Prostate gland (tissue), 2 donors: ENCODE data around the gene TEFM. TPM values are rescaled to one million over a fixed set of nuclear protein-coding genes. Genes with fewer than 3 reads are reported as not detected.

Experiments used
- DNase-seq: peaks from one replicate; pipeline ENCODE4 v3.0.0-alpha.2; 2019; ENCODE audit warnings: low spot score
- H3K27ac ChIP-seq, 2 donors: fragments of 200-600 bp; sonication (generic); 2 replicates each; pipeline ENCODE4 v1.5.1; 2017 to 2019
- H3K27me3 ChIP-seq: fragments of 200-600 bp; sonication (generic); replicated peaks from 2 replicates; pipeline ENCODE4 v1.5.1; 2019; ENCODE audit not compliant: insufficient read depth
- H3K36me3 ChIP-seq, 2 donors: fragments of 200-600 bp; sonication (generic); 1 replicate in 1 of 2; 2 replicates in 1 of 2; pipeline versions ENCODE4 v1.5.1 to v1.8.1; 2017 to 2019
- H3K4me1 ChIP-seq: fragments of 200-600 bp; sonication (generic); replicated peaks from 2 replicates; pipeline ENCODE4 v1.5.1; 2019
- H3K4me3 ChIP-seq, 2 donors: fragments of 200-600 bp; sonication (generic); 2 replicates each; pipeline ENCODE4 v1.5.1; 2017 to 2019
- H3K9me3 ChIP-seq: fragments of 200-600 bp; sonication (generic); 2 replicates; pipeline ENCODE4 v1.5.1; 2017
- POLR2A ChIP-seq: fragments of 450-650 bp; IDR thresholded peaks from one replicate; pipeline ENCODE4 v1.6.1; 2016; ENCODE audit warnings: antibody characterized with exemption, mild to moderate bottlenecking
- POLR2AphosphoS5 ChIP-seq: sonication (generic); formaldehyde crosslinking; IDR thresholded peaks from one replicate; pipeline ENCODE4 v1.6.1; 2017; ENCODE audit warnings: antibody characterized with exemption
- WGBS: methylation state at CpG from one replicate; pipeline ENCODE4 v1.1.5; 2018; 5-methylcytosine and 5-hydroxymethylcytosine counted together
- intact Hi-C: fragments of 100-400 bp; cut with DNase I; formaldehyde crosslinking; loops from one replicate; pipeline ENCODE4 v1.14.2; 2022
- small RNA-seq, 2 donors: library from RNA; depleted of rRNA; stranded (forward); fragments of <200 nt; gene quantifications; one replicate each; pipeline ENCODE3, GENCODE V24; 2016
- total RNA-seq, 2 donors: library from RNA; depleted of rRNA; stranded (reverse); fragments of >200 nt; gene quantifications; one replicate each; pipeline ENCODE4 v1.1.0, GENCODE V29; 2016
- TF ChIP-seq, protein P1 (sequence below), 4 experiments: fragments of 200-600 bp in 2 of 4; fragments of 450-650 bp in 2 of 4; sonication (generic) in 2 of 4; IDR thresholded peaks; 1 replicate in 3 of 4; 2 replicates in 1 of 4; pipeline ENCODE4 v1.5.1; 2016 to 2019; ENCODE audit warnings: antibody characterized with exemption in 4 of 4, mild to moderate bottlenecking in 2 of 4, moderate library complexity in 2 of 4

The TEFM gene
- total RNA-seq, 2 donors from 2014 or later = 4.4 to 8.6 TPM

DNA sequence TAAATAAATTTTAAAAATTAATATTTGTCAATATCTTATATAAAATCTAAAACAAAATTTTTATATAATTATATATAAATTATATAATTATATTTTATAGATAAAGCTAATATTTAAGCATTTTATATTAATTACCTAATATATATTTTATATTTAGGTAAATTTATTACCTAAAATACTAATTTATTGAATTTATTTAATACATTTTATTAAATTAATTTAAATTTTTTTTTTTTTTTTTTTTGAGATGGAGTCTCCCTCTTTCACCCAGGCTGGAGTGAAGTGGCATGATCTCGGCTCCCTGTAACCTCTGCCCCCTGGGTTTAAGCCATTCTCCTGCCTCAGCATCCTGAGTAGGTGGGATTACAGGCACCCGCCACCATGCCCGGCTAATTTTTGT, 51.9 kb downstream of the TEFM start:
- no peak for DNase-seq
- 98% methylated on average over 3 of the region's 3 CpGs for WGBS
- no peaks in the 10 kb centered on the region for H3K4me1 ChIP-seq
- H3K9me3 ChIP-seq = no peaks in the 10 kb centered on the region
- H3K27me3 ChIP-seq = no peaks in the 10 kb centered on the region
- no peak overlapping the region for H3K27ac ChIP-seq
- H3K36me3 ChIP-seq = no peaks in the 10 kb centered on the region
- H3K4me3 ChIP-seq = no peak overlapping the region
- TF ChIP-seq POLR2AphosphoS5 (no peak), POLR2A (no peak)
- TF ChIP-seq, protein P1, sequence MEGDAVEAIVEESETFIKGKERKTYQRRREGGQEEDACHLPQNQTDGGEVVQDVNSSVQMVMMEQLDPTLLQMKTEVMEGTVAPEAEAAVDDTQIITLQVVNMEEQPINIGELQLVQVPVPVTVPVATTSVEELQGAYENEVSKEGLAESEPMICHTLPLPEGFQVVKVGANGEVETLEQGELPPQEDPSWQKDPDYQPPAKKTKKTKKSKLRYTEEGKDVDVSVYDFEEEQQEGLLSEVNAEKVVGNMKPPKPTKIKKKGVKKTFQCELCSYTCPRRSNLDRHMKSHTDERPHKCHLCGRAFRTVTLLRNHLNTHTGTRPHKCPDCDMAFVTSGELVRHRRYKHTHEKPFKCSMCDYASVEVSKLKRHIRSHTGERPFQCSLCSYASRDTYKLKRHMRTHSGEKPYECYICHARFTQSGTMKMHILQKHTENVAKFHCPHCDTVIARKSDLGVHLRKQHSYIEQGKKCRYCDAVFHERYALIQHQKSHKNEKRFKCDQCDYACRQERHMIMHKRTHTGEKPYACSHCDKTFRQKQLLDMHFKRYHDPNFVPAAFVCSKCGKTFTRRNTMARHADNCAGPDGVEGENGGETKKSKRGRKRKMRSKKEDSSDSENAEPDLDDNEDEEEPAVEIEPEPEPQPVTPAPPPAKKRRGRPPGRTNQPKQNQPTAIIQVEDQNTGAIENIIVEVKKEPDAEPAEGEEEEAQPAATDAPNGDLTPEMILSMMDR (IDR thresholded peaks at IDR 0.05) = no peak
- intact Hi-C loops = no loop called here

Small RNA genes lying within 50 kb of the gene (small RNA-seq; reads per million reads assigned to genes)
- 0 reads per million in 2 donors for gene RNU6-298P

Other genes starting within 250 kb of the TEFM start
- 10 to 100 TPM in 1 of 2 donors, 1 to 10 TPM in 1; 8.0 to 14.8 TPM for gene CRLF3, start 81.5 kb downstream of the TEFM start, total RNA-seq
- gene ATAD5, start 74.3 kb downstream of the TEFM start, total RNA-seq = 1 to 10 TPM; 2.0 to 3.1 TPM
- 10 to 100 TPM in 1 of 2 donors, 1 to 10 TPM in 1; 5.8 to 12.3 TPM for gene ADAP2, start 15.7 kb upstream of the TEFM start, total RNA-seq
- gene RNF135, start 64.8 kb upstream of the TEFM start, total RNA-seq = 10 to 100 TPM; 32.1 to 39.3 TPM
- 10 to 100 TPM; 62.3 to 68.0 TPM for gene NF1, start 188.7 kb upstream of the TEFM start, total RNA-seq